NCI-H146 treated with DMSO at 0.1 percent for 48 hours (cell line): ENCODE results near the gene NEURL1B.
"Not testable (repeated sequence)": the region's sequence is repeated elsewhere in the genome, so short reads cannot be mapped to it uniquely, and the experiment has no call there.

Experiments used
- DNase-seq: peaks from one replicate; lab custom pipeline; 2025; ENCODE audit not compliant: unreplicated experiment; lab: John Stamatoyannopoulos, UW

NEURL1B gene

GRCh38 chr5:172692981-172693380 lies 51.9 kb downstream of the NEURL1B start:
- DNase-seq = no peak

GRCh38 chr5:172694061-172694460 lies 53.0 kb downstream of the NEURL1B start:
- no peak for DNase-seq

GRCh38 chr5:172694541-172694940 lies 53.5 kb downstream of the NEURL1B start:
- no peak for DNase-seq

GRCh38 chr5:172695232-172696054 lies 54.4 kb downstream of the NEURL1B start:
- no peak for DNase-seq

GRCh38 chr5:172696171-172696849 lies 55.2 kb downstream of the NEURL1B start:
- no peak for DNase-seq

- DNase-seq = peak; percentile 54
Measured at GRCh38 chr5:172697123-172698121, 56.4 kb downstream of the NEURL1B start.

GRCh38 chr5:172699423-172699822 lies 58.4 kb downstream of the NEURL1B start:
- no peak for DNase-seq

GRCh38 chr5:172699999-172700364 lies 58.9 kb downstream of the NEURL1B start:
- DNase-seq = no peak

GRCh38 chr5:172700365-172701290 lies 59.6 kb downstream of the NEURL1B start:
- DNase-seq = peak; percentile 3

- no peak for DNase-seq
Measured at GRCh38 chr5:172701291-172701656, 60.2 kb downstream of the NEURL1B start.

- no peak for DNase-seq
Measured at GRCh38 chr5:172703952-172704351, 62.9 kb downstream of the NEURL1B start.

- DNase-seq = no peak
Measured at GRCh38 chr5:172705576-172706084, 64.6 kb downstream of the NEURL1B start.

- no peak for DNase-seq
Measured at GRCh38 chr5:172706796-172707195, 65.7 kb downstream of the NEURL1B start.

GRCh38 chr5:172707285-172708182 lies 66.5 kb downstream of the NEURL1B start:
- peak; percentile 7 for DNase-seq

- DNase-seq = no peak
Measured at GRCh38 chr5:172708183-172708505, 67.1 kb downstream of the NEURL1B start.

- no peak for DNase-seq
Measured at GRCh38 chr5:172710676-172711075, 69.6 kb downstream of the NEURL1B start.

GRCh38 chr5:172711321-172711861 lies 70.3 kb downstream of the NEURL1B start:
- not testable (repeated sequence) for DNase-seq

- DNase-seq = no peak
Measured at GRCh38 chr5:172712610-172713009, 71.5 kb downstream of the NEURL1B start.
